Ureter (tissue), 1 donor: ENCODE measurements around the gene COQ4. TPM values are rescaled to one million over a fixed set of nuclear protein-coding genes. Genes with fewer than 3 reads are reported as not detected.
"Not testable (repeated sequence)": the region's sequence is repeated elsewhere in the genome, so short reads cannot be mapped to it uniquely, and the experiment has no call there.

Source experiments
- DNase-seq: peaks from one replicate; pipeline ENCODE4 v3.0.0-alpha.2; 2020; ENCODE audit warnings: low spot score
- total RNA-seq: library from RNA; stranded (reverse); gene quantifications from one replicate; pipeline ENCODE4 v1.2.4, GENCODE V29; 2023
- donor health status: DM: yes; HTN: yes; CAD: no.

The COQ4 gene
- total RNA-seq, 1 donor from 2014 or later, result 91.8 TPM

DNA sequence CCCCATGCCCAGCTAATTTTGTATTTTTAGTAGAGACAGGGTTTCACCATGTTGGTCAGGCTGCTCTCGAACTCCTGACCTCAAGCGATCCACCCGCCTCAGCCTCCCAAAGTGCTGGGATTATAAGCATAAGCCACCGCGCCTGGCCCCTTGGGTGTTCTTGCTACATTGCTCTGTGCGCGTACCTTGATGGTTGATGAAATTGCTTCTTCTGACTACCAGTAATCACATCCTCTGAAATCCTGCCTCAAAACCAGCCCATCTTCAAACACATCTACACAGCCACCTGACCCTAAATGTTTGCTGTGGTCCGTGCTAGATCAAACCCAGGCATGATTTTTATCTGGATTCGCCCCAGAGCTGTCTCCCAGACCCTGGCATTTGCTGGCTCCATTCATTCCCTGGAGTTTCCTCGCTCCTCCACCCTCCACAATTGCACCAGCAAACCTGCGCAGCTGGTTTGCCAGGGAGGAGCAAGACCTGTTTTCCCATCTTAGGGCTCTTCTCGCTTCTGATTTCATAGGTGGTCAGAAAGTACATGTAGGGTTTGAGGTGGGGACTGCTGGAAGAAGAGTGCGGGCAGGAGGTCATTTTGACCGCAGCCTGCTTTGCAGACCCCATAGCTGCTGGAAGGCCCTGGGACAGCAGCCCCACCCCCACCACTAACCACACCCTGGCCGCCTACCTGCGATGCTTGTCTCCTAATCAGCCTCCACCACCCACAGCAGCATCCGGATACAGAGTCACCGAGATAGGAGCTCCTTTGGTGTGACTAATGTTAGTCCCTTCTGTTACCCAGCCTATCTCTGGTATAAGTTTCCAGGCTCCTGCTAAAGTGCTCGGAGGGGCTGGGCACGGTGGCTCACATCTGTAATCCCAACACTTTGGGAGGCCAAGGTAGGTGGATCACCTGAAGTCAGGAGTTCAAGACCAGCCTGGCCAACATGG lies 23.8 kb upstream of the COQ4 start:
- DNase-seq, result no peak

DNA sequence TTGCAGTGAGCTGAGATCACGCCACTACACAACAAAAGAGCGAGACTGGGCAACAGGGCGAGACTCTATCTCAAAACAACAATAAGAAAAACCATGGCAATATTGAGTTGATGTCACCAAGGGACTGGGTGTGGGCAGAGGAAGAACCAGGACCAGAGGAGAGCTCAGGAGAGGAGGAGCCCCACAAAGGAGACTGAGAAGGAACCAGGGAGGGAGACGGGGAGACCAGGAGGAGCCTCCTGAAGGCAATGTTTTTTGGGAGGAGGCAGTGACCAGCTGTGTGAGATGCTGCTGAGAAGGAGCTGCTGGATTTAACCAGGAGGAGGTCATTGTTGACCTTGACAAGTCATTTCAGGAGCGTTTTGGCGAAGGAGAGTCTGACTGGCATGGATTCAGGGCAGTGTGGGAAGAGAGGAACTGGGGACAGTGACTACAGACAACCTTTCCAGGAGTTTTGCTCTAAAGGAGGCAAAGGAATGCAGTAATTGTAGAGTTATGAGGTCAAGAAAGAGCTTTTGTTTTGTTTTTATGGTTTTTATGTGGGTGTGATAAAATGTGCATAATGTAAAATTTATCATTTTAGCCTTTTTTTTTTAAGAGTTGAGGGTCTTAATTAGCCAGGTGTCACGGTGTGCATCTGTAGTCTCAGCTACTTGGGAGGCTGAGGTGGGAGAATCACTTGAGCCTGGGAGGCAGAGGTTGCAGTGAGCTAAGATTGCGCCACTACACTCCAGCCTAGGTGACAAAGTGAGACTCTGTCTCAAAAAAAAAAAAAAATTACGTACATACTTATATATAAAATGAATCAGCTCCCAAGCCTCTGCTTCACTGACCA lies 18.3 kb upstream of the COQ4 start:
- DNase-seq, result no peak

DNA sequence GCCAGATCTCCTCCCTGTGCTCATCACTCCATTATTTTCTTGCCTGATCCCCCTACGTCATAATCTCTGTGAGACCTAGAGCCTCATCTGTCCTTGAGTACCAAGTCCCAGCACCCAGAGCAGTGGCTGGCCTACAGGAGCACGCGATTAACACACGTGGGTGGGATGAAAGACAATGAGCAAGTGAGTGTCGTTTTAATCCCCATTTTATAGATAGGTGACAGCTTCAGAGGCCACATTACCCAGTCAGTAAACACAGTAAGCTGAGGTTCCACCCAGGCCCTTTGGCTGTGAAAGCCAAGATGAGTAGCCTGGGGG lies 17.7 kb upstream of the COQ4 start:
- DNase-seq, result no peak

DNA sequence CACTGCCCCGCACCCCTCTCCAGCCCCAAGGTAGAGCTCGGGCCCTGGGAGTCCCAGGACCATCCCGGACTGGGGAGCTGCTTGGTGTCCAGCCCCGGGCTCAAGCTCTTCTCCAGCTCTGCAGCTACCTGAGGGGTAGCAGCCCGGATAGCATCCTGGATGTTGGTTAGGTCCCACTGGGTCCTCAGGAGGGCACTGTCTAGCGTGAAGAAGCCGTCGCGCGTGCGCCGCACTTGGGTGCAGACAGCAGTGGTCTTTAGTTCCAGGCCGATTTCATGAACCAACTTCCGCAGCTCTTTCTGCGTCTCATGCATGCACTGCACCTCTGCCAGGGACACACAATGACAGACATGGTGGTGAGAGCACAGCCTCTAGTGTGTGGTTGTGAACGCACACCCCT lies 13.1 kb upstream of the COQ4 start:
- no peak for DNase-seq

DNA sequence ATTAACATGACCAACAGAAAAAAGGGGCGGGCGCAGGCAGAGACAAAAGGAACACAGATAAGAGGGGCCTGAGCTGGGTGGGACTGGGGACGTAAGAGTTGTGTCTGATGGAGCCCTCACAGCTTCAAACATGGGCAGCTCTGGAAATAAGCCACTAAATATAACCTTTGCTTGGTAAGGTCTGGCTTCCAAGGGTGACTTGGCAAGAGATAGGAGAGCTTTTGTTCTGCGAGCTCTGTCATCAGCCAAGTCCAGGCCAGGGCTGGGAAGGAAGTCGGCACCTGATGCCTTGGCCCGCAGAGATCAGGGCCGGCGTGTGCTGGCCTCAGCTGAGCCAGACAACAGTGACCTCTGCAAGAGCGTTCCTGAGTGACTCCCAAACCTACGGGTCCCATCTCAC lies 12.2 kb upstream of the COQ4 start:
- no peak for DNase-seq

DNA sequence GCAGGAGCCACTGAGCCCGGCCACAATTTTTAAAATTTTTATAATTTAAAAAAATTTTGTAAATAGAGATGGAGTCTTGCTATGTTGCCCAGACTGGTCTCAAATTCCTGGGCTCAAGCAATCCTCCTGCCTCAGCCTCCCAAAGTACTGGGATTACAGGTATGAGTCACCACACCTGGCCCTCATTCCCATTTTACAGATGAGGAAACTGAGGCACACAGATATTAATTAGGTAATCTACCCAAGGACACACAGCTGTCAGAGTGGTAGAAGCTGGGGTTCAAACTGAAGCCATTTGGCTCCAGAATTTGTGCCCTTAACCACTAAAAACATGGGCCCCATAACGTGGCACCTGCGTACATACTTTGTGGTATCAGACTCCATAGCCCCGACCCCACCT lies 7.9 kb upstream of the COQ4 start:
- DNase-seq, result no peak

DNA sequence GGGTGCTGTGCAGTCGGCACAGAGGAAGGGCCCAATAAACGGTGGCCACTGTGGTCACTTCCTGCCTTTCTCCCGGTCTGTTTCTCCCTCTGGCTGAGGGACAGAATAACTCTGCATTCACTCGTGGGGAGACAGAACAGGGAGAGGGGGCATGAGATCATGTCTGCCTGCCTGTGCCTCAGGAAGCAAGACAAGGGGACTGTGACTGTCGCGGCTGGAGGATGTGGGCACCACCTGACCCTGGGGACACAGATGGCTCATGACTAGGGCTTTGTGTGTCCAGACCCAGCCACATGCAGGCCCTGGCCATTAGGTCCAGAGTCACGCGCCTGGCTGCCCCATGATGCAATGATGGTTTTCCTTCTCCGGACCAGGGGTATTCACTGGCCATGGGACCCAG lies 6.2 kb upstream of the COQ4 start:
- no peak for DNase-seq

DNA sequence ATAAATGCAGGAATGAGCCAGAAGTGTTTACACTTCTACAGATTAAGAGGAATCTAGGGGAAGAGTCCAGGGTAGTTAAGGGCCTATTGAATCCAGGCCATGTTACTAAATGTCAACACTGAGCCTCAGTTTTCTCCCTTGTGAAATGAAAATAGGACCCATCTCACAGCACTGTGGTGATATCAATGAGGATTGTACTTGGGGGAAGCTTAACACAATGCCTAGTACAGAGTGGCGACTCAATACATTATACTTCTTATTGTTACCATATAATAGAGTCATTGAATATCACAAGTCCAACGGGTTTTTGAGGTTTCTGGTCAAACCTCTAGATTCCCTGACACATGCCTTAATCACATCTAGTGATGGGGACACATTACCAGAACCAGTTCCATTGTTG lies 5.0 kb upstream of the COQ4 start:
- DNase-seq, result no peak

DNA sequence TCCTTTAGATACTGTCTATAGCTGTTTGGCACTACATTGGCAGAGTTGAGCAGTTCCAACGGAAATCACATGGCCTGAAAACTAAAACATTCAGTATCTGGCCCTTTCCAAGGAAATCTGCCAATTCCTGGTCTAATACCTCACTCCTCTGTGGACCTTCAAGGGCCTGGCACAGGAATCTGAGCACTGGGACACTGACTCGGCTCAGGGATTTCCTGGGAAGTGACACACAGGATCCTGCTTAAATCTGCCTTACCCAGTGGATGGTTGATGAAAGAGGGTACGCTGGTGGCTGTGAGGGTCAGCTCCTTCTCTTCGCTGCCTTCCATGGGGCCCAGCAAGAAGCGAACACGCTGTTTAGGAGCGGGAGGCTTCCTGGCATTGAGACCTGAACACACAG lies 1.3 kb upstream of the COQ4 start:
- no peak for DNase-seq

DNA sequence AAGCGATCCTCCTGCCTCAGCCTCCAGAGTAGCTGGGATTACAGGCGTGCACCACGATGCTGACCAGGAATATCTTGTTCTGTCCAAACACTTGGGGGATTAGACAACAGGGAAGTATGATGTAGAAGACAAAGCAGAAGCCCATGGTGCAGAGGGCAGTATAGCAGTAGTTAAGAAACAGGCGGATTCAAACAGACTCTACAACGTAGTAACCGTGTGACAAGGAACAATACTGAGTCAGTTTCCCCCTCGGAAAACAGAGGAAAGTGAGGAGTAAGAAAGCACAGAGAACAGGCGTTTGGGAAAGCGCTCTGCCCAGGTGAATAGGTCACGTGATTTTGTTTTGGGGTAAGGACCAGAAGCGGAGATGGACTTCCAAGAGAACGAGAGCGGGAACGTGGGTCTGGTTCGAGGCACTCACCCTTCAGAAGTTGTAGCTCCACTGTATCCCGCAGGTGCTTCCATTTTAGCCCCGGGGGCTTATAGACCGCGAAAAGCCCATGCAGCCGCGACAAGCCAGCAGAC lies 698 bp upstream of the COQ4 start:
- DNase-seq, result no peak

DNA sequence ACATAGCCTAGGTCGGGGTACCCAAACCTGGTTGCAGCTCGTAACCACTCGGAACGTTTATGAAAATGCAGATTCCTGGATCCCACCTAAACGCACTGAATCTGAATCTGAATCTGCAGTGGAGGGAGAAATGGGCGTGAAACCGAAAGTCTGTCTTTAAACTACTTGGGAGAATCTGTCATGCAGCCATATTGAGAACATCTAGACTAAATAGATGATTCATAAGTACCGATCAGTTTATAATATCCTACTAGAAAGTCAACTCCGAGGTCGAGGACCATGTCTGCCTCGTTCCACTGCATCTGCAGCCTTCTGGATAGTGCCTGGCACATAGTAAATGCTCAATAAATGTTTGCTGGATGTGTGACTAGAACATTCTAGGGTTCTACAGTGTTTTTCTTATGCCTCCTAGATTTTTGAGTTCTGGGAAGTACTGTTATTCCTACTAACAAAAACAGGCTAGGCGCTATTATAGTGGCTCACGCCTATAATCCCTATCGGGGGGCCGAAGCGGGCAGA lies 632 bp downstream of the COQ4 start:
- DNase-seq, result no peak

DNA sequence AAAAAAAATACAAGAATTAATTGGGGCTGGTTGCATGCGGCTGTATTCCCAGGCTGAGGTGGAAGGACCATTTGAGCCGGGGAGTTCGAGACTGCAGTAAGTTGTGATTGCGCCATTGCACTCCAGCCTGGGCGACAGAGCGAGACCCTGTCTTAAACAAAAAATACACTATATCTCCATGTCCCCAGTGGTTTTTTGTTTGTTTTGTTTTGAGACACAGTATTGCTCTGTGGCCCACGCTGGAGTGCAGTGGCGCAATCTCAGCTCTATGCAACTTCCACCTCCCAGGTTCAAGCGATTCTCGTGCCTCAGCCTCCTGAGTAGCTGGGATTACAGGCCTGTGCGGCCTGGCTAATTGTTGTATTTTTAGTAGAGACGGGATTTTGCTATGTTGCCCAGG lies 1.2 kb downstream of the COQ4 start:
- no peak for DNase-seq

DNA sequence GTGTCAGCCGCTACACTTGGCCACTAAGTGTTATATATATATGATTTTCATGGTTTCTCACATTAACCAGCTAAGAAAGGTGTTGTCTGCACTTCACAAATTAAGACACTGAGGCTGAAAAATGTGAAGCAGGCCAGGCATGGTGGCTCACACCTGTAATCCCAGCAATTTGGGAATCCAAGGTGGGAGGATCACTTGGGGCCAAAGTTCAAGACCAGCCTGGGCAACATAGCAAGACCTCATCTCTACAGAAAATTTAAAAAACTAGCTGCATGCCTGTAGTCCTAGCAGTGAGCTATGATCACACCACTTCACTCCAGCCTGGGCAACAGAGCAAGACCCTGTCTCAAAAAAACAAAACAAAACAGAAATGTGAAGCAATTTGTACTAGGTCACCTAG lies 1.8 kb downstream of the COQ4 start:
- DNase-seq, result no peak

DNA sequence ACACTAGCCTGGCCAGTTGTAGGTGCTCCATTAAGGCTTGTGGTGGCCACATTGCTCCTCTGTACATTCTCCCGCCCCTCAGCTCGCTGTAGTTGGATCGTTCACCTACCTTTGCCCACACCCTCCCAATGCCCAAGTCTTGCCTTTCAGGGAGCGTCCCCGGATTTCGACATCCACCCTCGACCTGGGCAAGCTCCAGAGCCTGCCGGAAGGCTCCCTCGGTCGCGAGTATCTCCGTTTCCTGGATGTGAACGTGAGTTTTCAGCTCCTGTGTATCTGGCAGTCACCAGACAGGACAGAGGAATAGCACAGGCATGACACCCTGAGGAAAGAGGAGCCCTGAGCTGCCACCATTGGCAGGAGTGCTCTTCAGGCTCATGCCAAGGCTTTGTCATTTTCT lies 3.0 kb downstream of the COQ4 start:
- DNase-seq, result no peak

DNA sequence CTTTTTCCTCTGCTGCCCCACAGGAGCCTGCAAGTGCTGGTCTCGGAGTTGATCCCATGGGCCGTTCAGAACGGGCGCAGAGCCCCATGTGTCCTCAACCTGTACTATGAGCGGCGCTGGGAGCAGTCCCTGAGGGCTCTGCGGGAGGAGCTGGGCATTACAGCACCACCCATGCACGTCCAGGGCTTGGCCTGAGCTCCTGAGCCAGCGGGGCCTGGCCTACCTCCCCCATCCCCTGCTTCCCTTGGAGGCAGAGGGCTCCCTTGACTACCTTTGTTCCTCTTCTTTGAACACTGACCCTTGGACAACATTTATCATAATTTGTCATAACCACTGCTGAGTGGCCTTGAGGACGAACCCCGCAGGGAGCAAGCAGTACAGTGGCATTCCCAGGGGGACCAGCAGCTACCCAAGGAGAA lies 10.8 kb downstream of the COQ4 start:
- no peak for DNase-seq

DNA sequence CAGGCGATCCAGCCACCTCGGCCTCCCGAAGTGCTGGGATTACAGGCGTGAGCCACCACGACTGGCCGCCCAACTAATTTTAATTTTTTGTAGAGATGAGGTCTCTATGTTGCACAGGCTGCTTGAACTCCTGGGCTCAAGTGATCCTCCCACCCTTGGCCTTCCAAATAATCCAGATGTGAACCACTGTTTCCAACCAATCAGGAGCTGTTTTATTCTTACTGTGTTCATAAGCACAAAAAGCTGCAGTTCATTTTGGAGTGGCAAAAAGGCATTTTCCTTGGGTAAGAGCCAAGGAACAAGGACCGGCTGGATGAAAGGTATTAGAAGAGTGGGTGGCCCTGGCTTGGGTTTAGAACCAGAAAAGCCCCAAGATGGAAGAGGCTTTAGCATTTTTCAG lies 12.5 kb downstream of the COQ4 start:
- DNase-seq, result no peak

DNA sequence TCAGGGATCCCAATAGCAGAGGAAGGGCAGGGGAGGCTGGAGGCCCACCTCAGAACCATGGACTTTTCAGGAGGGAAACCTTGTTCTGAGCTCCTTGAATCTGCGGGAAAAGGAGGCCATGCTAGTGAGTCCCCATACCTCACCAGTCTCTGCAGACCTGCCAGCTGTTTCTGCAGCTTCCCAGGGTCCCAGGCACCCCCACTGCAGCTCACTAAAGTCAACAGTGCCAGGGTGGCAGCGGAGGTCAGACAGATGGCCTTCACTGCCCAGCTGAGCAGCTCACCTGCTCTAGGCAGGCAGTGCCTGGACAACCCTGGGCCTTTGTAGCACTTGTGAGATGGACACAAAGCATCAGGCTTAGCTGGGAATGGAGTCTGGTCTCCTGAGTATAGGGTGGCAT lies 13.3 kb downstream of the COQ4 start:
- DNase-seq, result no peak

DNA sequence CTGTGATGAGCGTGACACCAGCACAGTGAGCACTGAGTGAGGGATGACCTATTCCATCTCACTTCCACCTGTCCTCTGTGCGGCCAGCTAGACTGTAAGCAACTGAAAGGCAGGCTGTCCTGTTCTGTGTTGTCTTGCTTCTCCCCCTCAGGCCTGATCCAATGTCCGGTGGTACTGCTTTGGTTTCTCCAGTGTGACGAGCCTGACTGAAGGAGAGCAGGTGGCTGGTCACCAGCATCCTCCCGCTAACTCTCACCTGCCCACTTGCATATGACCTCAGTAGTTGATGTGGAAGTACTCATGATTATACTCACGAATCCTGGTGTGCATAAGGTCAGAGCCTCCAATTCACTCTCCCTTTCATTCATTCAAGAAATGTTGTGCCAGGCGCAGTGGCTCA lies 15.3 kb downstream of the COQ4 start:
- no peak for DNase-seq

DNA sequence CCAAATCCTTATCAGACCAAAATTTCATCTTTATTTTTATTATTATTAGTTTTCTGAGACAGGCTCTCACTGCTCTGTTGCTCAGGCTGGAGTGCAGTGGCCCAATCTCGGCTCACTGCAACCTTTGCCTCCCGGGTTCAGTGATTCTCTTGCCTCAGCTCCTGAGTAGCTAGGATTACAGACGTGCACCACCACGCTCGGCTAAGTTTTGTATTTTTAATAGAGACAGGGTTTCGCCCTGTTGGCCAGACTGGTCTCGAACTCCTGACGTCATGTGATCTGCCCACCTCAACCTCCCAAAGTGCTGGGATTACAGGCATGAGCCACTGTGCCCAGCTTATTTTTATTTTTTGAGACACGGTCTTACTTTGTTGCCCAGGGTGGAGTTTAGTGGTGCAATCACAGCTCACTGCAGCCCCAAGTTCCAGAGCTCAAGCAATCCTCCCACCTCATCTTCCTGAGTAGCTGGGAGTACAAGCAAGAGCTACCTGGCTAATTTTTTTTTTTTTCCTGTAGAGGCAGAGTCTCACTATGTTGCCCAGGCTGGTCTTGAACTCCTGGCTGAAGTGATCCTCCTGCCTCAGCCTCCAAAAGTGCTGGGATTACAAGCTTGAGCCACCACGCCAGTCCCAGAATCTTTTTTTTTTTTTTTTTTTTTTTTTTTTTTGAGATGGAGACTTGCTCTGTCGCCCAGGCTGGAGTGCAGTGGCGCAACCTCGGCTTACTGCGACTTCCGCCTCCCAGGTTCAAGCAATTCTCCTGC lies 16.4 kb downstream of the COQ4 start:
- not testable (repeated sequence) for DNase-seq

DNA sequence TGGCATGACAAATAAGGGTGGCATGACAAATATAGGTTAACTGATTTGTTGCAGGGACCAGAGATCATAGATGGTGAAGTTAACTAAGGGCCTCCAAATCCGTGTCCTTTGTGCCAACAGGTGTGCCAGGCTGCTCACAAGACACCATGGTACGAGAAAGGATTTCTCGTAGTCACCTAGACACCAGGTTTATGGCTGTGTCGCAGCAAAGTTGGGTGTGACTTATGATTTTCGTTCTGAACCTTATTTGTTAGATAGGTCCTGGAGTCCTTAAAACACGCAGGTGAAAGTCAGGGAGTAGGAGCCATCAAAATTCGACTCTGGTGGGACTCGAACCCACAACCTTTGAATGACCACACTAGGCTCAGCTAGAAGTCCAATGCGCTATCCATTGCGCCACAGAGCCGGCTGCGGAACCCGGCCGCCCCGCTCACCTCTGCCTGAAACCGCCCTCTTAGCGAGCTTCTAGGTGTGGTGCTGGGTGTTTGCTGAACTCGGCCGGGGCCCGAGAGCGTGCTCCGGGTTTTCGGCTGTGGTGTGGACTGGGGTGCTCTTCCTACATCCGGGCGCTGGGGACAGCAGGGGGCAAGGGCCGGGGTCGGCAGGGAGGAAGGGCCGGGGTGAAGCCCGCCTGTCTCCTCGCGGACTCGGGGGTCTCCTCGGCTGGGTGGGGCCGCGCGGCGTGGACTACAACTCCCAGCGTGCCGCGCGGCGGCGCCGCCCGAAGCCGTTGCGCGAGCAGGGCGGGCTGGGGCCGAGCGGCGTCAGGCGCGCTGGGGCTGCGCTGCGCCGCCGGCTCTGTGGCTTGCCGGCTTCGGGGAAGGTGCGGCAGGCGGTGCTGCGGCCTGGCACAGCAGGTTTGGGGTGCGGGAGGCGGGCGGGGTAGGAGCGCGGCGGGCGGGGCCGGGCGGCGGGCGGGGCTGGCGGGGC lies 17.4 kb downstream of the COQ4 start, which contains the start of gene SLC27A4:
Gene SLC27A4, plus strand, starts transcription at position 767 of the 930 bp plus-strand sequence. CDS start 2,606 bp downstream, outside the sequence.
- DNase-seq, result peak; percentile 72
